ENCODE data around the gene RAB7A.

DNA sequence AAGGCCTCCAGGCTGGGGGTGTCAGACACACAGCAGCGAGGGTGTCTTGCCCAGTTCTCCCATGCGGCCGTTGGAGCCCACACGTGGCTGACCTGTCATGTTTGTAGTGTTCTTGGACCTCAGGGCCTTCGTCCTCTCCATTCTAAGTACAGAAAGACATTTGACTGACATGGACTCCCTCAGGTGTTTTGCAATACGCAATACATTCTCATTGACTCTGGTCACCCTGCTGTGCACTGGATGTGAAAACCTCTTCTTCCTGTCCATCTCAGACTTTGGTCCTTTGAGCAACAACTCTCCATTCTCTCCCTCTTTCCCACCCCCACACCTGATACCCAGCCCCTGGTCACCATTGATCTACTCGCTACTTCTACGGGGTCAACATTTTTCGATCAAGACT is 124.6 kb downstream of the RAB7A start:
- TF ChIP-seq, protein P1, sequence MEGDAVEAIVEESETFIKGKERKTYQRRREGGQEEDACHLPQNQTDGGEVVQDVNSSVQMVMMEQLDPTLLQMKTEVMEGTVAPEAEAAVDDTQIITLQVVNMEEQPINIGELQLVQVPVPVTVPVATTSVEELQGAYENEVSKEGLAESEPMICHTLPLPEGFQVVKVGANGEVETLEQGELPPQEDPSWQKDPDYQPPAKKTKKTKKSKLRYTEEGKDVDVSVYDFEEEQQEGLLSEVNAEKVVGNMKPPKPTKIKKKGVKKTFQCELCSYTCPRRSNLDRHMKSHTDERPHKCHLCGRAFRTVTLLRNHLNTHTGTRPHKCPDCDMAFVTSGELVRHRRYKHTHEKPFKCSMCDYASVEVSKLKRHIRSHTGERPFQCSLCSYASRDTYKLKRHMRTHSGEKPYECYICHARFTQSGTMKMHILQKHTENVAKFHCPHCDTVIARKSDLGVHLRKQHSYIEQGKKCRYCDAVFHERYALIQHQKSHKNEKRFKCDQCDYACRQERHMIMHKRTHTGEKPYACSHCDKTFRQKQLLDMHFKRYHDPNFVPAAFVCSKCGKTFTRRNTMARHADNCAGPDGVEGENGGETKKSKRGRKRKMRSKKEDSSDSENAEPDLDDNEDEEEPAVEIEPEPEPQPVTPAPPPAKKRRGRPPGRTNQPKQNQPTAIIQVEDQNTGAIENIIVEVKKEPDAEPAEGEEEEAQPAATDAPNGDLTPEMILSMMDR (IDR thresholded peaks at IDR 0.05), result no peak
- TF ChIP-seq POLR2A (IDR thresholded peaks at IDR 0.05), result no peak
- TF ChIP-seq POLR2AphosphoS5 (IDR thresholded peaks at IDR 0.05), result no peak
- no peak for TF ChIP-seq EP300 (IDR thresholded peaks at IDR 0.05)

All from stomach (tissue), 4 donors.